ENCODE data around the gene NFE2L2.
"Not testable (repeated sequence)": the region's sequence is repeated elsewhere in the genome, so short reads cannot be mapped to it uniquely, and the experiment has no call there.

NFE2L2 gene

GRCh38 chr2:177264693-177265587 lies at the start of gene NFE2L2:
NFE2L2 (minus strand) TSS chr2:177264727; CDS start chr2:177264576, 151 bp downstream.
- DNase-seq: peak; percentile 93

GRCh38 chr2:177314194-177314593 lies 49.7 kb upstream of the NFE2L2 start:
- DNase-seq: no peak

GRCh38 chr2:177313162-177313781 lies 48.7 kb upstream of the NFE2L2 start:
- DNase-seq: no peak

- DNase-seq: no peak
Measured at GRCh38 chr2:177312562-177312961, 48.0 kb upstream of the NFE2L2 start.

GRCh38 chr2:177309672-177310309 lies 45.3 kb upstream of the NFE2L2 start:
- DNase-seq: not testable (repeated sequence)

GRCh38 chr2:177306550-177306949 lies 42.0 kb upstream of the NFE2L2 start:
- DNase-seq: no peak

GRCh38 chr2:177303939-177304338 lies 39.4 kb upstream of the NFE2L2 start:
- no peak for DNase-seq

- DNase-seq: no peak
Measured at GRCh38 chr2:177302552-177302951, 38.0 kb upstream of the NFE2L2 start.

- no peak for DNase-seq
Measured at GRCh38 chr2:177298191-177298590, 33.7 kb upstream of the NFE2L2 start.

- no peak for DNase-seq
Measured at GRCh38 chr2:177296040-177296439, 31.5 kb upstream of the NFE2L2 start.

- no peak for DNase-seq
Measured at GRCh38 chr2:177295484-177295883, 31.0 kb upstream of the NFE2L2 start.

GRCh38 chr2:177291701-177292100 lies 27.2 kb upstream of the NFE2L2 start:
- DNase-seq: peak; percentile 23

GRCh38 chr2:177289824-177290628 lies 25.5 kb upstream of the NFE2L2 start:
- no peak for DNase-seq

GRCh38 chr2:177287814-177288213 lies 23.3 kb upstream of the NFE2L2 start:
- no peak for DNase-seq

GRCh38 chr2:177285892-177286715 lies 21.6 kb upstream of the NFE2L2 start:
- no peak for DNase-seq

GRCh38 chr2:177284531-177284930 lies 20.0 kb upstream of the NFE2L2 start:
- no peak for DNase-seq

GRCh38 chr2:177283906-177284305 lies 19.4 kb upstream of the NFE2L2 start:
- DNase-seq: no peak

GRCh38 chr2:177282787-177283572 lies 18.5 kb upstream of the NFE2L2 start:
- no peak for DNase-seq

GRCh38 chr2:177282181-177282641 lies 17.7 kb upstream of the NFE2L2 start:
- DNase-seq: no peak

- no peak for DNase-seq
Measured at GRCh38 chr2:177281400-177282180, 17.1 kb upstream of the NFE2L2 start.

Measured in stimulated activated CD4-positive, alpha-beta T cell treated with anti-CD3 and anti-CD28 coated beads, Interleukin-1b, Interleukin-23, amount 100 ng/mL, for 48 hours (primary cell).